ENCODE measurements around the gene ADRA2B. TPM values are rescaled to one million over a fixed set of nuclear protein-coding genes. Genes with fewer than 3 reads are reported as not detected.

Gene ADRA2B
- total and polyA plus RNA-seq, 2 donors (not counting 3 experiments of a cell fraction or from before 2014, with no cell fraction given), result not detected

- H3K36me3 ChIP-seq (ENCODE audit: control insufficient read depth in 2 of 2, extremely low read depth in 1 of 2, insufficient read depth in 2 of 2, low read length in 2 of 2), result no peaks in the 10 kb centered on the region
- peaks cover 0 to 2% of the 10 kb centered on the region in 2 experiments for H3K27me3 ChIP-seq (ENCODE audit: control insufficient read depth in 2 of 2, insufficient read depth in 2 of 2, low read length in 2 of 2)
- no peak overlapping the region for H3K4me3 ChIP-seq (replicated peaks in 1 of 3; ENCODE audit: insufficient read depth in 1 of 3, low read depth in 1 of 3, low read length in 3 of 3)
- no peaks in the 10 kb centered on the region for H3K9me3 ChIP-seq (replicated peaks; ENCODE audit: control insufficient read depth, insufficient read depth, low read length)
- no peaks in the 10 kb centered on the region for H3K4me1 ChIP-seq (ENCODE audit: control insufficient read depth, extremely low read depth, insufficient read depth, low read length)
- no peak overlapping the region for H3K4me2 ChIP-seq (ENCODE audit: insufficient read depth, low read length)
- no peak for TF ChIP-seq POLR2AphosphoS5 (IDR thresholded peaks at IDR 0.05; ENCODE audit: insufficient read depth, low read depth, low read length)
- TF ChIP-seq MYC (IDR thresholded peaks at IDR 0.05; ENCODE audit: low read depth, low read length), result no peak
- no peak for TF ChIP-seq EZH2 (IDR thresholded peaks at IDR 0.05; ENCODE audit: borderline replicate concordance, low read depth, low read length, severe bottlenecking)
- no peak for TF ChIP-seq FOS (IDR thresholded peaks at IDR 0.05; ENCODE audit: borderline replicate concordance, insufficient read depth, low read length)
- TF ChIP-seq MAX (IDR thresholded peaks at IDR 0.05; ENCODE audit: insufficient read depth, insufficient read length), result no peak
- TF ChIP-seq CTCF (IDR thresholded peaks at IDR 0.05; ENCODE audit: extremely low read depth in 1 of 2, insufficient read depth in 1 of 2, low read depth in 1 of 2, low read length in 2 of 2), result no peak
- TF ChIP-seq JUN (IDR thresholded peaks at IDR 0.05; ENCODE audit: borderline replicate concordance, insufficient read depth, insufficient read length, low read depth), result no peak
- no peak for TF ChIP-seq POLR2A (IDR thresholded peaks at IDR 0.05; ENCODE audit: low read depth, low read length)
- DNase-seq (ENCODE audit: low read depth, low spot score) (no peak), FAIRE-seq (no peak)
- H4K20me1 ChIP-seq (replicated peaks; ENCODE audit: control insufficient read depth, extremely low read depth, insufficient read depth, low read length), result no peaks in the 10 kb centered on the region
- H2AFZ ChIP-seq (ENCODE audit: low read depth, low read length), result no peak overlapping the region
- BruUV-seq (replicated peaks), result no TSS peak
- no peak overlapping the region for H3K27ac ChIP-seq (ENCODE audit: insufficient read depth, low read depth, low read length)
- POLR2A ChIA-PET, result no interaction called here
- H3K9ac ChIP-seq (replicated peaks; ENCODE audit: extremely low read depth, insufficient read depth, low read length), result no peak overlapping the region
- intact Hi-C loops (cut with micrococcal nuclease) (no loop called here), dilution Hi-C loops (cut with MboI; ENCODE audit: extremely low pct_ligation_motif_present, low sequenced_read_pairs) (no loop called here)
- H3K9me1 ChIP-seq (replicated peaks; ENCODE audit: control insufficient read depth, extremely low read depth, insufficient read depth, low read length), result no peaks in the 10 kb centered on the region
- H3K79me2 ChIP-seq (ENCODE audit: control insufficient read depth, insufficient read depth, low read length), result no peaks in the 10 kb centered on the region
- CTCF ChIA-PET, result interaction anchor here (1.1 to 1.8 kb wide), 2 partner anchors 9 to 18 kb away, joined by 3 to 7 read pairs; no protein-coding TSS in a partner anchor
These were observed 17.3 kb downstream of the ADRA2B start for GRCh38 chr2:96098900-96099590.

Measured in endothelial cell of umbilical vein (primary cell).